HG03520 (cell line): Measurements from ENCODE around the gene IFI30.

ENCODE experiments used
- ATAC-seq: cut with Tn5 transposase; IDR thresholded peaks from one replicate; pipeline ENCODE4 v1.9.1; 2021; ENCODE audit warnings: mild to moderate bottlenecking, moderate library complexity; ENCODE audit not compliant: unreplicated experiment

The IFI30 gene

GRCh38 chr19:18173572-18174288 lies at the start of gene IFI30:
IFI30 (plus strand) TSS chr19:18173813; CDS start chr19:18173842, 29 bp downstream.
- ATAC-seq: no peak

GRCh38 chr19:18123819-18124218 lies 49.8 kb upstream of the IFI30 start:
- no peak for ATAC-seq

- ATAC-seq: no peak
Measured at GRCh38 chr19:18126097-18126496, 47.5 kb upstream of the IFI30 start.

GRCh38 chr19:18128044-18128443 lies 45.6 kb upstream of the IFI30 start:
- ATAC-seq: no peak

GRCh38 chr19:18128805-18129204 lies 44.8 kb upstream of the IFI30 start:
- ATAC-seq: no peak

GRCh38 chr19:18130523-18131242 lies 42.9 kb upstream of the IFI30 start:
- ATAC-seq: no peak

GRCh38 chr19:18131841-18132596 lies 41.6 kb upstream of the IFI30 start:
- no peak for ATAC-seq

- ATAC-seq: no peak
Measured at GRCh38 chr19:18135712-18136584, 37.7 kb upstream of the IFI30 start.

- no peak for ATAC-seq
Measured at GRCh38 chr19:18137242-18137641, 36.4 kb upstream of the IFI30 start.

GRCh38 chr19:18137657-18138339 lies 35.8 kb upstream of the IFI30 start:
- no peak for ATAC-seq

- no peak for ATAC-seq
Measured at GRCh38 chr19:18140473-18140872, 33.1 kb upstream of the IFI30 start.

- ATAC-seq: no peak
Measured at GRCh38 chr19:18141031-18141430, 32.6 kb upstream of the IFI30 start.

GRCh38 chr19:18143902-18144301 lies 29.7 kb upstream of the IFI30 start:
- ATAC-seq: no peak

- ATAC-seq: no peak
Measured at GRCh38 chr19:18144361-18144760, 29.3 kb upstream of the IFI30 start.

- no peak for ATAC-seq
Measured at GRCh38 chr19:18144906-18145305, 28.7 kb upstream of the IFI30 start.

- ATAC-seq: no peak
Measured at GRCh38 chr19:18145391-18145999, 28.1 kb upstream of the IFI30 start.

GRCh38 chr19:18147396-18147795 lies 26.2 kb upstream of the IFI30 start:
- ATAC-seq: no peak

GRCh38 chr19:18149596-18149975 lies 24.0 kb upstream of the IFI30 start:
- ATAC-seq: no peak

GRCh38 chr19:18150776-18151624 lies 22.6 kb upstream of the IFI30 start:
- ATAC-seq: no peak
